ENCODE data around the gene ANKFY1.

GRCh38 chr17:4250887-4251286 is 12.9 kb downstream of the ANKFY1 start:
- TF ChIP-seq CTCF (conservative IDR thresholded peaks at IDR 0.05; ENCODE audit: low read depth, low read length) (no peak), EZH2 (IDR thresholded peaks at IDR 0.05; ENCODE audit: borderline replicate concordance, low read depth, low read length, poor library complexity, severe bottlenecking) (no peak)

Measured in A673 (cell line).